ENCODE data around the gene KDELR1.

KDELR1 gene

DNA sequence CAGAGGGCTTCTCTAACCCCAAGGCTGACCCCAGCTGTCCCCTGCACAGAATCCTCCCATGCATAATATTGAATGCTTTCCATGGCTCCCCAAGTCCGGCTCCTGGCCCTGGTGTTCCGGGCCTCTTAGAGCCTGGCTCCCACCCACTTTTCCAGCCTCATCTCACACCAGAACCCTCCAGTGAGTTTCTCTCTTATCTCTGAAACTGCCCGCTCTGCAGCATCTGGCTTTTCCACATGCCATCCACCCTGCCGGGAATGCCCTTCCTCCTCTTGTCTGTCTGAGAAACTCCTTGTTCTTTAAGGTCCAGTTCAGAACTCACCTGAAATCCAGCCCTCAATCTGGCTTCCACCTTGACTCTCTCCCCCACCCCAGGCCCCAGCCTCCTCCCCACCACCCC is 20.4 kb downstream of the KDELR1 start:
- DNase-seq = no peak

DNA sequence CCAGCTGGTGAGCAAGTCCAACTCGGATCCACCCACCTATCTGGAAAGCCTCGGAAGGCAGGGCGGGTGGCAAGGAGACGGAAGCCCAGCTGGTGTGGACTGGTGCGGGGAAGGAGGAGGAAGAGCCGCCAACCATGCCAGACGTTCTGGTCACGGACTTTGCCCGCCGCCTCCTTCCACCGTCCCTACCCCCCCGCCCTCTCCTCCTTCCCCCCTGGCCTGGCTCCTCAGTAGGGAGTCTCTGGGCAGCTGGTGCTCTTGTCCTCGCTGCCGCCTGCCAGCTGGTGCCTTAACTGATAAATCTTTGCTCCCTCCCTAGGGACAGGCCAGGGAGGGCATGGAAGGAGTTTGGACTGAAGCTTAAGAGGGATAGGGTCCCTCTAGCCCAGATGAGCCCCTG is 22.4 kb downstream of the KDELR1 start:
- no peak for DNase-seq

GRCh38 chr19:48367855-48368254 is 23.5 kb downstream of the KDELR1 start:
- DNase-seq = no peak

GRCh38 chr19:48365602-48366001 is 25.7 kb downstream of the KDELR1 start:
- no peak for DNase-seq

- DNase-seq = no peak
Measured at GRCh38 chr19:48364598-48365348, 26.6 kb downstream of the KDELR1 start.

GRCh38 chr19:48363810-48364597 is 27.3 kb downstream of the KDELR1 start, which contains the start of the genes SYNGR4 and TMEM143:
Gene SYNGR4, plus strand, starts transcription at chr19:48364367. Its CDS starts 1,476 bp downstream, at chr19:48365843.
Gene TMEM143, minus strand, starts transcription at chr19:48363940. Its CDS starts 20 bp downstream, at chr19:48363920.
- peak; percentile 100 for DNase-seq

DNA sequence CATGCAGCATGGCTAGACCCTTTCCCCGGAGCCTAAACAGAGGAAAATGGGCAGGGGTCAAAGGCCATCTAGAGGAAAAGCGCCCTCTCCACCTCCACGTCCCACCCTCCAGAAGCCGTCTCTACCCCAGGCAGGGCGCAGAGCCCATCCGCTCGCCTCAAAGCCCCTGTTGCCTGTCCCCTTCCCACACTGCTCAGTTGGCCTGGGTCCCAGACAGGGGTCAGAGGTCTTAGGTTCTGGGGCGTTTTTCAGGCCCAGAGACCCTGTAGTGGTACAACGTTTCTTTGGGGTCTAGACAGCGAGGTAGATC is 27.9 kb downstream of the KDELR1 start:
- no peak for DNase-seq

DNA sequence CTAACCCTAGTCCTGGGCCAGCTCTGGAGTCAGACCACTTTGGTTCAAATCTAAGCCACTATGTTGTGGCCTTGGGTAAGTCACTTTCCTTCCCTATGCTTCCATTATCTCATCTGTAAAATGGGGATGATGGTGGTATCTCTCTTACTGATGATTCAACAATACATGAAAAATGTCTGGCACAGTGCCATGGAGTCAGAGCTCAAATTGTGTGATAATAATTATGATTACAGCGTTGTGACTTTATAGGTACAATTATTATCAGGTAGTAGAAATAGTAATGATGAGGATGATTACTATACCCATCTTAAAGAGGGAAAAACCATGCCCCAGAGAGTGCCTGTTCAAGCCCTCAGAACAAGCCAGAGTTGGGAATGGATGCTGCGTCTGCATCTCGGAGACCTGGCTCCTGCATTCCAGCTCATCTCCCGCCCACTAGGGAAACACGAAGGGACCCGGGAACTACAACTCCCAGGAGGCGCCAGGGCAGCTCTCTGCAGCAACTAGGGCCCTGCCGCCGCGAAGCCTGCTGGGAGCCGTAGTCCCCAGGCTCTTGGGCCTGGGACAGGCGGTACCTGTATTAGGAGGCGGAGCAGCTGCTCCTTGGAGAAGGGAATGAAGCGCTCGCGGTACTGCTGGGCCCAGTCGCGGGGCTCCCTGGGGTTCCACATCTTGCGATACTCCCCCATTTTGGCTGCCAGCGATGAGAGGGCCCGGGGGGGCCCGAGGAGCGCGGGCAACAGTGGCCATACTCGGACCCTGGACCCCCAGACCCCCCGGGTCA is 28.4 kb downstream of the KDELR1 start:
- DNase-seq = peak; percentile 96

DNA sequence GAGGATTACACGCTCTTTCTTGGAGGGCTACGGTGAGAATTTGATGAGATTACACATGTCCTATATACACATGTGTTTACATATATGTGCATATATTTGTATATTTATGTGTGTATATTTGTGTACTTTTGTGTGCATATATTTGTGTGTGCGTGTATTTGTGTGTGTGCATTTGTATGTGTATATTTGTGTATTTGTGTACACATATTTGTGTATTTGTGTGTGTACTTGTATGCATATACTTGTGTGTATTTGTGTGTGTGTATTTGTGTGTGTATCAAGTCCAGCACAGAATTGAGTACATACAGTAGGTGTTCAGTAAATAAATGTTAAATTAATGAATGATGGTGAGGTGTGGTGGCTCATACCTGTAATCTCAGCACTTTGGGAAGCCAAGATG is 29.4 kb downstream of the KDELR1 start:
- DNase-seq = no peak

- no peak for DNase-seq
Measured at GRCh38 chr19:48359123-48359522, 32.2 kb downstream of the KDELR1 start.

- DNase-seq = no peak
Measured at GRCh38 chr19:48355365-48355954, 35.9 kb downstream of the KDELR1 start.

DNA sequence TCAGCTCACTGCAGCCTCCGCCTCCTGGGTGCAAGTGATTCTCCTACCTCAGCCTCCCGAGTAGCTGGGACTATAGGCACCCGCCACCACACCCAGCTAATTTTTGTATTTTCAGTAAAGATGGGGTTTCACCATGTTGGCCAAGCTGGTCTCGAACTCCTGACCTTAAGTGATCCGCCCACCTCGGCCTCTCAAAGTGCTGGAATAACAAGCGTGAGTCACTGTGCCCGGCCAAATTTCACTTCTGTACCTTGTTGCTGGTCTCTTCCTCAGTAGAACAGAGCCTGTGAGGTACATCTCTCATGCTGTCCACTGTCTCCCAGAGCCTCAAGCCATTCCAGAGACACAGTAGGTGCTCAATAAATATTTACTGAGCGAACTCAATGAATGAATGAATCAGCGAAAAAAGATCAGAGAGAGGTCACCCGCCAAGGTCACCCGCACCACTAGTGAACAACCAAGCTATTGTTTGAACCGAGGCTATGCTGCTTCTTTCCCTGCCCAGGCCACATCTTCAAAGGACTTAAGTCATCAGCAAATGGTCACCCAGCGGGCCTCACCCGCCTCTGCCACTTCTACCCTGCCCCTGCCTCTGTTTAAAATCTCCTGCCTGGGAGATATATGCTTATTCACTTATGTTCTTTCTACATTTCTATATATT is 36.9 kb downstream of the KDELR1 start:
- DNase-seq = peak; percentile 66

DNA sequence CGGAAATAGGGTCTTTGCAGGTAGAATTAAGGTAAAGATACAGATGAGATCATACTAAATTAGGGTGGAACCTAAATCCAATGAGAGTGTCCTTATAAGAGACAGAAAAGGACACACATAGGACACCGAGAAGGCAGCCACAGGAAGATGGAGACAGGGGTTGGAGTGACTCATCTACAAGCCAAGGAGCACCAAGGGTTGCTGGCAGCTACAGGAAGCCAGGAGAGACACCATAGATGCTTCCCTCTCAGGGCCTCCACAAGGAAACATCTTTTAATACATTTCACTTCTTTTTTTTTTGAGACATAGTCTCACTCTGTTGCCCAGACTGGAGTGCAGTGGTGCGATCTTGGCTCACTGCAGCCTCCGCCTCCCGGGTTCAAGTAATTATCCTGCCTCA is 37.7 kb downstream of the KDELR1 start:
- peak; percentile 65 for DNase-seq

- peak; percentile 44 for DNase-seq
Measured at GRCh38 chr19:48351341-48351752, 40.0 kb downstream of the KDELR1 start.

- no peak for DNase-seq
Measured at GRCh38 chr19:48350856-48351255, 40.5 kb downstream of the KDELR1 start.

DNA sequence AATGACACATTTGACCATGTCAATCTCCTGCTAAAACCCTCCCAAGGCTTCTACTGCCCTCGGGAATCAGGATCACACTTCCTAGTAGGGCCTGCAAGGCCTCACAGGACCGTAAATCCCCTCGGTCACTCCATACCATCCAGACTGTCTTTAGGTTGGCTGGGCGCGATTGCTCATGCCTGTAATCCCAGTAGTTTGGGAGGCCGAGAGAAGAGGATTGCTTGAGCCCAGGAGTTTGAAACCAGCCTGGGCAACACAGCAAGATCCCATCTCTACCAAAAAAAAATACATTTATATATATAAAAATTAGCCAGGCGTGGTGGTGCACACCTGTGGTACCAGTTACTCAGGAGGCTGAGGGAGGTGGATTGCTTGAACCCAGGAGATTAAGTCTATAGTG is 42.6 kb downstream of the KDELR1 start:
- DNase-seq = no peak

DNA sequence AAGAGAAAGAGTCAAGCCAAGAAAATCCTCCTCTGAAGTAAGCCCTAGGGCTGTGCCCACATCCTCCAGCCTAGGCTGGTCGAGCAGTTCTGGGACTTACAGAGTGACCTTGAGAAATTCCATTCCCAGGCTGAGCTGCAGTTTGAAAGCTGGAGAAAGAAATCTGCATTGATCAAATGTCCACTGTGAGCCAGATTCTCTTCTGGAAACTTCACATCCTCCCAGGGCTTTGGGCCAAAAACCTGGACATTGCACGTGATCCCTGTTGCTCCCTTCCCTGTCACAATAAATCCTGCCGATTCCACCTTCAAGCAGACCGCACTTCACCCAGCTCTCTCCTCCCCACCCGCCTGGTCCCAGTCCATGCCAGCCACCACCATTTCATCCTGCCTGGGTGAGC is 43.3 kb downstream of the KDELR1 start:
- no peak for DNase-seq

GRCh38 chr19:48346191-48346590 is 45.2 kb downstream of the KDELR1 start:
- no peak for DNase-seq

GRCh38 chr19:48344892-48345291 is 46.5 kb downstream of the KDELR1 start:
- DNase-seq = no peak

- DNase-seq = peak; percentile 46
Measured at GRCh38 chr19:48342841-48343540, 48.4 kb downstream of the KDELR1 start.

- no peak for DNase-seq
Measured at GRCh38 chr19:48342414-48342738, 49.0 kb downstream of the KDELR1 start.

Data from MV-4-11 (cell line).